HepG2 (cell line): ENCODE results near the gene TRIM2. TPM values are rescaled to one million over a fixed set of nuclear protein-coding genes. Genes with fewer than 3 reads are reported as not detected.

Source experiments
- FOXJ3 ChIP-seq: sonication (generic); formaldehyde crosslinking; IDR thresholded peaks from 2 replicates; pipeline ENCODE4 v1.4.0; 2020; ENCODE audit warnings: missing genetic modification reagents, mild to moderate bottlenecking, borderline replicate concordance
- HOXD1 ChIP-seq: sonication (generic); formaldehyde crosslinking; IDR thresholded peaks from 2 replicates; pipeline ENCODE4 v1.5.0; 2020; ENCODE audit warnings: missing genetic modification reagents
- NFAT5 ChIP-seq: sonication (generic); formaldehyde crosslinking; IDR thresholded peaks from 2 replicates; pipeline ENCODE4 v1.4.0; 2020; ENCODE audit warnings: missing genetic modification reagents
- SATB2 ChIP-seq: sonication (generic); formaldehyde crosslinking; IDR thresholded peaks from 2 replicates; pipeline ENCODE4 v1.5.0; 2020; ENCODE audit warnings: missing genetic modification reagents
- STAT5B ChIP-seq: sonication (generic); formaldehyde crosslinking; IDR thresholded peaks from 2 replicates; pipeline ENCODE4 v1.4.0; 2020; ENCODE audit warnings: missing genetic modification reagents
- THAP9 ChIP-seq: sonication (generic); formaldehyde crosslinking; IDR thresholded peaks from 2 replicates; pipeline ENCODE4; 2020; ENCODE audit warnings: missing genetic modification reagents, mild to moderate bottlenecking, borderline replicate concordance
- ZHX1 ChIP-seq: sonication (generic); formaldehyde crosslinking; IDR thresholded peaks from 2 replicates; pipeline ENCODE4 v1.8.1; 2022; ENCODE audit warnings: low read depth, mild to moderate bottlenecking, missing genetic modification reagents
- ZMYM4 ChIP-seq: sonication (generic); formaldehyde crosslinking; IDR thresholded peaks from 2 replicates; pipeline ENCODE4 v1.8.1; 2023; ENCODE audit warnings: mild to moderate bottlenecking, missing genetic modification reagents
- ZNF17 ChIP-seq: sonication (generic); formaldehyde crosslinking; IDR thresholded peaks from 2 replicates; pipeline ENCODE4 v1.5.0; 2020; ENCODE audit warnings: mild to moderate bottlenecking, missing genetic modification reagents
- ZNF335 ChIP-seq: sonication (generic); formaldehyde crosslinking; IDR thresholded peaks from 2 replicates; pipeline ENCODE4 v1.4.0; 2020; ENCODE audit warnings: missing genetic modification reagents
- ZNF609 ChIP-seq: sonication (generic); formaldehyde crosslinking; IDR thresholded peaks from 2 replicates; pipeline ENCODE4 v1.4.0; 2020; ENCODE audit warnings: mild to moderate bottlenecking, missing genetic modification reagents, borderline replicate concordance
- ZNF850 ChIP-seq: sonication (generic); formaldehyde crosslinking; conservative IDR thresholded peaks from 2 replicates; pipeline ENCODE4 v1.9.0; 2021; ENCODE audit warnings: mild to moderate bottlenecking, missing genetic modification reagents
- polyA plus RNA-seq, 8 experiments: library from polyadenylated mRNA; depleted of rRNA in 3 of 8; stranded (reverse) in 7 of 8; unstranded in 1 of 8; fragments of >200 nt; fragmentation: Illumina TruSeq in 4 of 8; extraction: Trizol in 4 of 8; gene quantifications; 2 replicates each; pipeline versions ENCODE4 v1.2.1 to v1.2.3, GENCODE V29; 2011 to 2016; ENCODE audit warnings: low read depth in 4 of 8, missing spikeins in 1 of 8, mixed read lengths in 1 of 8; ENCODE audit not compliant: insufficient read depth in 1 of 8
- total RNA-seq, 5 experiments: library from RNA; depleted of rRNA; stranded (reverse); fragments of >200 nt; fragmentation: Illumina TruSeq; extraction: Trizol; gene quantifications; 2 replicates each; pipeline ENCODE4 v1.2.3, GENCODE V29; 2016; ENCODE audit warnings: low read depth in 1 of 5

Gene TRIM2
- total and polyA plus RNA-seq, 2 of the 13 experiments (the other 11 are each of a cell fraction or from before 2014, with no cell fraction given) = 2.1 to 4.2 TPM

GRCh38 chr4:153174821-153175567 lies 29.2 kb upstream of the TRIM2 start (continued):
- TF ChIP-seq NFAT5 (no peak), ZNF335 (no peak), FOXJ3 (CRISPR knock-in tag) (no peak), ZHX1 (CRISPR knock-in tag) (peak; percentile 41; the same call in 1 of the 2 replicates), THAP9 (CRISPR knock-in tag) (no peak; the same call in 1 of the 2 replicates), SATB2 (no peak), HOXD1 (CRISPR knock-in tag) (no peak), ZNF850 (CRISPR knock-in tag) (no peak), ZNF609 (CRISPR knock-in tag) (no peak), STAT5B (no peak), ZNF17 (CRISPR knock-in tag) (no peak), ZMYM4 (CRISPR knock-in tag) (peak; percentile 96)
